Stimulated activated CD4-positive, alpha-beta T cell treated with anti-CD3 and anti-CD28 coated beads, Interleukin-1b, Interleukin-23, amount 100 ng/mL, for 4 hours (primary cell): ENCODE data around the gene ARHGAP31.
"Not testable (repeated sequence)": the region's sequence is repeated elsewhere in the genome, so short reads cannot be mapped to it uniquely, and the experiment has no call there.

Source experiments
- DNase-seq, 2 donors: peaks; one replicate each; pipeline ENCODE4 v3.0.0-alpha.2; 2020; ENCODE audit warnings: low read depth in 2 of 2

Gene ARHGAP31

DNA sequence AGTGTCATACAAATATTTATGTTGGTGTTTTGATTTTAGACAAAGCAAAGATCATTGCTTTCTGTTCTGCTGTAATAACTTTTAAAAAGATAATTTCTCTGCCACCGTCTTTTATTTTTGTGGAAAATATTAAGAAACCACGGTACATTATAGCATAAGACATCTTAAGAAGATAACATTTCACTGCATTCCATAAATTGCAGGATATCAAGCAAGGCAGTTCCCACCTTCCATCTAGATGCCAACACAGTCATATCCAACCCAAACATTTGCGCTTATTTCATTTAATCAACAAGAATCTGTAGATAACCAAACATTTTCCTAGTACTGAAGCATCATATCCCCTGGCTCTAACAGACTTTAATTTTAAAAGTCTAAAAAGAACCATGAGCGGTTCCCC lies 25.1 kb downstream of the ARHGAP31 start:
- no peak for DNase-seq

- not testable (repeated sequence) for DNase-seq
These were observed 26.6 kb downstream of the ARHGAP31 start for GRCh38 chr3:119320785-119321184.

GRCh38 chr3:119322021-119322834 lies 28.0 kb downstream of the ARHGAP31 start:
- no peak for DNase-seq

GRCh38 chr3:119322835-119323722 lies 28.9 kb downstream of the ARHGAP31 start:
- peak; percentile 92 to 93 for DNase-seq

DNA sequence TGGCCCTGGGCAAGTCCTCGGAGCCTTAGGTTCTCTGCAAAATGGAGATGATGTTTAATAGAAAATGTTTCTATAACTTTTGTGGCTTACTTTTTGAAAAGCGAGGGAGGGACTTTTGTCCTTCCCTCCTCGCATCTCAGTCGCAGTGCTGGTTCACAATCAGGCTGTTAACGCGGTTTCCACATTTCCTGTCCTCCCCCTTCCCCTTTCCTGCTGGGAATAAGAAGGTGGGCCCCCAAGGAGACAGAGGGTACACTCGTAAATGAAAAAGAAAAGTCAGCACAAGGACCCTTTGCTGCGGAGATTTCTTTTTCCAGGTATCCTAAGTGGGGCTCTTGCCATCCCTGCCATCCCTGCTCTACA lies 29.5 kb downstream of the ARHGAP31 start:
- DNase-seq: no peak

- no peak for DNase-seq
These were observed 30.7 kb downstream of the ARHGAP31 start for GRCh38 chr3:119324899-119325298.

- DNase-seq: no peak
These were observed 32.8 kb downstream of the ARHGAP31 start for GRCh38 chr3:119326976-119327375.

GRCh38 chr3:119329551-119329950 lies 35.4 kb downstream of the ARHGAP31 start:
- no peak for DNase-seq

DNA sequence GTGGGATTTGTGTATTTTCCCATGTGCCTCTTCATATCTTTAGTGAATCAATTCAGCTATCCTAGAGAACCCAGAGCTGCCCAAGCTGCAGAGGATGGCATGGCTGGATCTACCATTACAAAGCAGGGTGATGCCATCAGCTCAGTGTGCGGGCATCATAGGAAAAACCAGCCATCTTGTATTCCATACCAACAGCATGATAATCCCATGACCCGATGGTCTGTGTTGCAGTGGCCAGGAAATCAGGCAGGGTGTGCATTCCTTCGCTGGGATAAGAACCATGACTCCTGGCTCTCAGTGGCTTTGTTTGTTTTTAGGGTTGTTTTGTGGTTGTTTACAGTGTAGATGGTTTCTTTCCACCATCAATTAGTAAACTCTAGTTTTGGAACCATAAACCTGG lies 36.0 kb downstream of the ARHGAP31 start:
- DNase-seq: no peak

DNA sequence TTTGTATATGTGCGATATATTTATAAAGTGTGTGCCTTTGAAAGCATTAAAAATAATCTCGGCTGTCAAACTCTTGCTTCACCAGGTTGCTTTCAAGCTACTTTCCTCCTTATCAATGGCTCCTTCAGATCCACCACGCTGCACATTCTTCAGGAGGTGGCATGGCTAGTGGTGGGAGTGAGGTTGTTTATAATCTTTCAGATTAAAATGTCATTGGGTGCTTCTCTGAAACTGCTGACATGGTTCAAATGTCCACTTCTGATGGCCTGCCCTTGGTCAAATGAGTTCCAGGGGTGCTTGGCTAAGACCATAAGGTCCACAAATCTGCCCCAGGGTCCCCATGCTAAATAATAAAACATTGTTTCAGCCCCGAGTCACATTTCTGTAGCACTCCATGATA lies 36.7 kb downstream of the ARHGAP31 start:
- no peak for DNase-seq

GRCh38 chr3:119331661-119332060 lies 37.5 kb downstream of the ARHGAP31 start:
- no peak for DNase-seq

DNA sequence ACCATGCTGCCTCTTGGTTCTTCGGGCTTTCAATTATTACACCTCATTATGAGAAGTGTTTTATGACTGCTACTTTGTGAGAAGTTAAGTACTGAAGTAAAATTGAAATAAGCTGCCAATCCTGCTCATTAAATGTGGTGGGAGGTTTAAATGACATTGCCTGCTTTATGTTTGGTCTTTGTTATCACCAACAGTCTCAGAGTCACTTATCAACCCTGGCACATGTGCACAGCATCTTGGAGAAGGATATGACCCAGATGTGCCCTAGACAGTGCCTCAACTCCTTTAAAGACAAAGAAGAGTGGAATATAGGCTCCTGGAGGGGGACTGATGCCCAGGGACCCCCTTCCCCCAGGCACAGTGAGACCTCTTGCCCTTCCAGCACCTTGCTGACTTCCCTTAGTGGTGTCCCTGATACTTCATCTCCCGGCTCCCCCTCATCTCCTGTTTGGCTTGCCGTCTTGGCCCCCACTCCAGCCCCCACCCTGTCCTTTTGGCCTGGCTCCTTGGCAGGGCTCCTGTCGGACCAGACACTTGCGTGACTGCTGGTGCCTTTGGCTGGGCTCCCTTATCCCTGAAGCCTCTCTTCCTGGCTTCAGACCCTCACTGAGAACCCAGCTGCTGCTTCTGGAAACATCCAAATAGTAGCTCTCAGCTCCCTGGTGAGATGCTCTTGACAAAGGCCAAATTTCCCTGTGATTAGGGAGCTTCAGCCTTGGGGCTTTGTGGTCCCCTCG lies 39.8 kb downstream of the ARHGAP31 start:
- DNase-seq: no peak

- DNase-seq: no peak
These were observed 42.6 kb downstream of the ARHGAP31 start for GRCh38 chr3:119336823-119337222.

DNA sequence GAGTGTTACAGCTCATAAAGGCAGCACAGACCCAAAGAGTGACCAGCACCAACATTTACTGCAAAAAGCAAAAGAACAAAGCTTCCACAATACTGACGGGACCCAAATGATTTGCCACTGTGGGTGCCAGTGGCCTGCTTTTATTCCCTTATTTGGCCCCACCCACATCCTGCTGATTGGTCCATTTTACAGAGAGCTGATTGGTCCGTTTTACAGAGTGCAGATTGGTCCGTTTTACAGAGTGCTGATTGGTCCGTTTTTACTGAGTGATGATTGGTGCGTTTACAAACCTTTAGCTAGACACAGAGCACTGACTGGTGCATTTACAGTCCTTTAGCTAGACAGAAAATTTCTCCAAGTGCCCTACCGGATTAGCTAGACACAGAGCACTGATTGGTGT lies 43.2 kb downstream of the ARHGAP31 start:
- DNase-seq: not testable (repeated sequence)

- DNase-seq: no peak
These were observed 44.6 kb downstream of the ARHGAP31 start for GRCh38 chr3:119338754-119339153.

DNA sequence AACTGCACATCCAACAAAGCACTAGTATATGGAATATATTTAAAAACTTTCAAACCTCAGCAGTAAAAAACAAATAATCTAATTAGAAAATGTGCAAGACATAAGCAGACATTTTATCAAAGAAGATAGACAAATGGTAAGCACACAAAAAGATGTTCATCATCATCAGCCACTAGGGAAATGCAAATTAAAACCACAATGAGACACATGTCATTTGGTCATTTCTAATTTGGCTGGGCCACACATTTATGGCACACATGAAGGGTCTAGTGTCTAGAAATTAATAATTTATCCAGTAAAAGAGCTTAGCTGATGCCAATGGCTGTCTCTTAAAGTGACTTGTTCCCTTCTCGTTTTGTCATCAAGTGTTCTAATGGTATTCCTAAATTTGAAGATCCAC lies 45.8 kb downstream of the ARHGAP31 start:
- no peak for DNase-seq

DNA sequence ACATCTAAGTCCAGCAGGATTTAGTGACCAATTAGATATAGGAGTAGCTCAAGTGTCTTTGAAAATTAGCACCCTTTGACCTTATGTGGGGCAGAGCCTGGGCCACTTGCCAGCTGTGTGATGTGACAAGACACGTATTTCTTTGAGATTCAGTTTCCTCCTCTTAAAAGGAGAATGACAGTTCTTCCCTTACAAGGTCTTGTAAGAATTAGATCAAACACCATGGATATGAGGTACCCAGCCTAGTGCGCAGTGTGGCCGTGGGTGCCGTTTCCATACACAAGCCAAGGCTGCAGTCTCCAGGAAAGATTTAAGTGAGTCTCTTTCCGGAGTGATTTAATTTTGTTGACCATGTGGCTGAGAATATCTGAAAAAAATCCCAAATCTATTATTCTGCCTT lies 46.3 kb downstream of the ARHGAP31 start:
- no peak for DNase-seq

GRCh38 chr3:119342176-119342575 lies 48.0 kb downstream of the ARHGAP31 start:
- DNase-seq: no peak

GRCh38 chr3:119343719-119344118 lies 49.5 kb downstream of the ARHGAP31 start:
- no peak for DNase-seq

GRCh38 chr3:119346076-119346496 lies 51.9 kb downstream of the ARHGAP31 start:
- DNase-seq: no peak

DNA sequence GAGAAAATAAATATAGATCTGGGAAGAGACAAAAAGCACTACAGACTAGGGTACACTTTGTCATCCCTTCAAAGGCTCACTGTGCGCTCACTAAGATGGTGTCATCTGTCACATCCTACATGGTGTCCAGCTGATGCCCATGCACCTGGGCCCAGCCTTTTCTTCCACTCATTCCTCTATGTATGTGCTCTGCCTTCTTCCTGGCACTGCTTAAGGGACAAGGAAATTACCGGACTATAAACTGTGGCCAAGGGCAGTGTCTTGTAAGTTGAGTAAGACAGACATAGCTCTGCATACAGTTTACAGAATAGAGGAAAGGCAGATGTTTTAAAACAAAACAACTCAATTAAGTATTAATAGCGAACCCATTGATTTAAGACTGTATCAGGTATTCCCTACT lies 52.9 kb downstream of the ARHGAP31 start:
- no peak for DNase-seq

- no peak for DNase-seq
These were observed 55.3 kb downstream of the ARHGAP31 start for GRCh38 chr3:119349354-119350041.
